ENCODE measurements around the gene JCAD.

Gene JCAD

DNA sequence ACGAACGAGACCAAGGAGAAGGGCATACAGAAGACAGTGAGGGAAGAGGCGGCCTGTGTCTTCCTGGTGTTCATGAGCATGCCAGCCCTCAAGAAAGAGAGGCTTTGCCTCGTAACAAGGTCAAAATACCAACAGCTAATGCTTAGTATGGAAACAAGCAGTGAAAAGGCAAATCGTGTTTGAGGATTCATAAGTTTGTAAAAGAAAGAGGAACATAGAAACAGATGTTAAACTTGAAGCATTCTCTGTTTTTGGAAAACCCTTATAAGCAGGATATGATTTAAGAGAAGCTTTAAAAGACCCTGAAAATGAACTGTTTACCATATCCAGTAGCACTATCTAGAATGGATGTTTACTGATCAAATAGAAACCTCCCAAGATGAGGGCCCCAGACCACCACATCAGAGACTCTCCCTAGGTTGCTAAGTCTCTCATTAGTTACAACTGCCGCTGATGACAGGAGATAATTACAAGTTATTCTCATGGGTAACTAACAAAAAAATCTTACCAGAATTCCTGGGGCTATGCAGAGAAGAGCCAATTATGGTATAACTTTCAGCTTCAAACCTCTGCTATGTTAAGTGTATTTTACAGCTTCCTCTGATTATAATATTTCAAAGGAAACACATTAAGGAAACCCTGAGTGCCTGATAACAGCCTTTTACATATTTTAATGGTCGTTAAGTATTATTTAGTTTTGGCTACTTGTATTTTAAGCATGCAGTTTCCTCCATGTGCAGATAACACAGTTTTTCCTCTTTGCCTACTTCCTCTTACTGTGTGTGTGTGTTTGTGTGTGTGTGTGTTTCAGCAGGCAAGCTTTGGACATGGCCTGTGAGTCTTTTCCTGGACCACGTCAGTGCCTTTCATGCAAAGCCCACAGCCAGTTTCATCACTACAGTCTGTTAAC, 17.9 kb downstream of the JCAD start:
- Histone ChIP-seq H3K4me1 (ENCODE audit: control insufficient read depth, insufficient read depth, low read length) (peaks cover 18% of the 10 kb centered on the region), H3K9ac (ENCODE audit: low read length) (no peak overlapping the region), H3K36me3 (ENCODE audit: control insufficient read depth, insufficient read depth, low read length) (no peaks in the 10 kb centered on the region), H3K27me3 (ENCODE audit: control insufficient read depth, insufficient read depth, low read length) (no peaks in the 10 kb centered on the region), H3K9me3 (ENCODE audit: control insufficient read depth, low read length) (no peaks in the 10 kb centered on the region), H3K4me3 (ENCODE audit: low read length) (no peak overlapping the region)

GRCh38 chr10:30040597-30040996, 18.8 kb downstream of the JCAD start:
- no peak overlapping the region for H3K4me3 ChIP-seq (ENCODE audit: low read length)
- no peaks in the 10 kb centered on the region for H3K27me3 ChIP-seq (ENCODE audit: control insufficient read depth, insufficient read depth, low read length)
- no peaks in the 10 kb centered on the region for H3K9me3 ChIP-seq (ENCODE audit: control insufficient read depth, low read length)
- no peak overlapping the region for H3K9ac ChIP-seq (ENCODE audit: low read length)
- H3K4me1 ChIP-seq (ENCODE audit: control insufficient read depth, insufficient read depth, low read length): peaks cover 18% of the 10 kb centered on the region
- no peaks in the 10 kb centered on the region for H3K36me3 ChIP-seq (ENCODE audit: control insufficient read depth, insufficient read depth, low read length)

DNA sequence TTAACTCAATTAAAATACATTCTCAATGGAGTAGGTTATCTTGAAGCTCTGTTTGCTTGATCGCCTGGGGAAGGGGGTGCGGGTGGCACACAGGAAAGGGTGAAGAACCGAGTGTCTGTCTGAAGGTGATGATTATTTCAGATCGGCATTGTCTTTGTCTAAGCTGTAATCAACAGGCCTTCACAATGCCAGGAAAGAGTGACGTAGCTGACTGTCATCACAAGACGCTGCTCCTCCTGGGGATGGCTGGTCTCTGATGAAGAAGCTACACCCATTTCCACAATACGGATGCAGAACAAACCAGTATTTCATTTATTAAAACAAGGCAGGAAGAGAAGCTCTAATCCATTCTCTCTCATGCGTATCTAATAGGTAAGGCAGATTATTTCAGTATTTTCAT, 19.4 kb downstream of the JCAD start:
- peaks cover 18% of the 10 kb centered on the region for H3K4me1 ChIP-seq (ENCODE audit: control insufficient read depth, insufficient read depth, low read length)
- no peaks in the 10 kb centered on the region for H3K9me3 ChIP-seq (ENCODE audit: control insufficient read depth, low read length)
- no peak overlapping the region for H3K4me3 ChIP-seq (ENCODE audit: low read length)
- H3K36me3 ChIP-seq (ENCODE audit: control insufficient read depth, insufficient read depth, low read length): no peaks in the 10 kb centered on the region
- no peak overlapping the region for H3K9ac ChIP-seq (ENCODE audit: low read length)
- no peaks in the 10 kb centered on the region for H3K27me3 ChIP-seq (ENCODE audit: control insufficient read depth, insufficient read depth, low read length)

DNA sequence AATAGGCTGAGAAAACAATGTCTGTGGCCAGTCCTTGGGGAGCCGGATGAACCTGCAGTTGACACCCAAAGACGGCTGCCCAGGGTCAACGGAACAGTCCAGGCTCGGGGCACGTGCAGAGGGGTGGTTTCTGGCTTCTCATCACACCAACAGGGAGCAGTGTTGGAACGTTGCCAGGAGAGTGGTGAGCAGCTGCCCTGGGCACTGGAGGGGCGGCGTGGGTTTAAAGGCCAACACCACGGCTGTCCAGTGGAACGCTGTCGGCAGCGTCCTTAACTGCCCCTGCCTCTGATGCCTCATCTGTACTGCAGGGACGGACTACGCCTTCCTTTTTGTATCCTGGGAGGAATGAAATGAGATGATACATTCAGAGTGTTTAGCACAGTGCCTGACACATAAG, 19.8 kb downstream of the JCAD start:
- Histone ChIP-seq H3K9me3 (ENCODE audit: control insufficient read depth, low read length) (no peaks in the 10 kb centered on the region), H3K4me1 (ENCODE audit: control insufficient read depth, insufficient read depth, low read length) (peaks cover 18% of the 10 kb centered on the region), H3K27me3 (ENCODE audit: control insufficient read depth, insufficient read depth, low read length) (no peaks in the 10 kb centered on the region), H3K4me3 (ENCODE audit: low read length) (no peak overlapping the region), H3K9ac (ENCODE audit: low read length) (no peak overlapping the region), H3K36me3 (ENCODE audit: control insufficient read depth, insufficient read depth, low read length) (no peaks in the 10 kb centered on the region)

- no peaks in the 10 kb centered on the region for H3K9me3 ChIP-seq (ENCODE audit: control insufficient read depth, low read length)
- H3K4me3 ChIP-seq (ENCODE audit: low read length): no peak overlapping the region
- H3K36me3 ChIP-seq (ENCODE audit: control insufficient read depth, insufficient read depth, low read length): no peaks in the 10 kb centered on the region
- no peak overlapping the region for H3K9ac ChIP-seq (ENCODE audit: low read length)
- peaks cover 18% of the 10 kb centered on the region for H3K4me1 ChIP-seq (ENCODE audit: control insufficient read depth, insufficient read depth, low read length)
- no peaks in the 10 kb centered on the region for H3K27me3 ChIP-seq (ENCODE audit: control insufficient read depth, insufficient read depth, low read length)
Observed at GRCh38 chr10:30038781-30039536, 20.4 kb downstream of the JCAD start.

DNA sequence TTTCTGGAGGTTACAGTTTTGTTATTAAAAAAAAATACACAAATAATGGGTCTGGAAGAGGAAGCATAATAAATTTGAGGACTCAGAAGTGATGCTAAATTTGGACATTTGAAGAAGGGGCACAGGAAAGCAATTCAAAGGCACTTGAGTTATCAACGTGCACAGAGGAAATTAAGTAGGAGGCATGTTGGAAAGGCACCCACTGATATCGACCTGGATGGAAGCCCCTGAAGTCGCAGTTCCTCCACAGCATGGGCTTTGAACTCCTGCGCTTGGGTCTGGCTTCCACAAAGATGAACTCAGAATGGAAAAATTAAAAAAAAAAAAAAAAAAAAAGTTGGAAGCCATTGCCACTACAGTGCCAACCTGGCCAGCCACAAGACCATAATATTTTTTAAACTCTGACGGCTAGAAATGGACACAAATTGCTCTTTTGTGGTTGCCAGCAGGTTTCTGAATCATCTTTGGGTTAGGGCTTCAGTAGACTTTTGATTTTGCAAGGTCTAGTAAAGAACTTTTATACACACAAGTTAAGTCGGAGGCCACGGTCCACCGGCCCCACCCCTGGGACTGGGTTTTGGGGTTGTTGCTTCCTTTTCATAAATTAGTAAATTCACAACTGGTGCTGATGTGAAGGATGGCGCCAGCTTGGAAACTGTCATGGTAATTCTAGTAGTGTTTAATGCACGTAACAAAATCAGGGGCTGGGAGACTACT, 21.6 kb downstream of the JCAD start:
- no peak overlapping the region for H3K9ac ChIP-seq (ENCODE audit: low read length)
- H3K36me3 ChIP-seq (ENCODE audit: control insufficient read depth, insufficient read depth, low read length): no peaks in the 10 kb centered on the region
- no peaks in the 10 kb centered on the region for H3K27me3 ChIP-seq (ENCODE audit: control insufficient read depth, insufficient read depth, low read length)
- H3K4me3 ChIP-seq (ENCODE audit: low read length): no peak overlapping the region
- no peaks in the 10 kb centered on the region for H3K9me3 ChIP-seq (ENCODE audit: control insufficient read depth, low read length)
- H3K4me1 ChIP-seq (ENCODE audit: control insufficient read depth, insufficient read depth, low read length): peaks cover 18% of the 10 kb centered on the region

- no peaks in the 10 kb centered on the region for H3K27me3 ChIP-seq (ENCODE audit: control insufficient read depth, insufficient read depth, low read length)
- no peaks in the 10 kb centered on the region for H3K9me3 ChIP-seq (ENCODE audit: control insufficient read depth, low read length)
- peaks cover 10% of the 10 kb centered on the region for H3K4me1 ChIP-seq (ENCODE audit: control insufficient read depth, insufficient read depth, low read length)
Observed at GRCh38 chr10:30036811-30037210, 22.6 kb downstream of the JCAD start.

DNA sequence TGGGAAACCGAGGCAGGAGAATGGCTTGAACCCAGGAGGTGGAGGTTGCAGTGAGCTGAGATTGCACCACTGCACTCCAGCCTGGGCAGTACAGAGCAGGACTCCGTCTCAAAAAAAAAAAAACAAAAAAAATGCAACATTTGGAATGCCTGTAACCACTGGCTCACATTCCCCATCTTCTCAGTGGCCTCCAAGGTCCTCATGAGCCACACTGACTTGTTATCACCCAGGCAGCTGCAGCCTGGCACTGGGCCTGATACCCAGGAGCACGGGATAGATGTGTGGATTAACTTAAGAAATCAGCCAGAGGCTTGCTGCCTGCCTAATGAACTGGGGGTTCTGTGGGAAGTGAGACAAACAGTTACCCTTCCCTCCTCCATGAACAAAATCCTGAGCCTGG, 23.0 kb downstream of the JCAD start:
- Histone ChIP-seq H3K36me3 (ENCODE audit: control insufficient read depth, insufficient read depth, low read length) (no peaks in the 10 kb centered on the region), H3K4me3 (ENCODE audit: low read length) (no peak overlapping the region), H3K27me3 (ENCODE audit: control insufficient read depth, insufficient read depth, low read length) (no peaks in the 10 kb centered on the region), H3K4me1 (ENCODE audit: control insufficient read depth, insufficient read depth, low read length) (peaks cover 6% of the 10 kb centered on the region), H3K9me3 (ENCODE audit: control insufficient read depth, low read length) (no peaks in the 10 kb centered on the region), H3K9ac (ENCODE audit: low read length) (no peak overlapping the region)

More at GRCh38 chr10:30036811-30037210, 22.6 kb downstream of the JCAD start:
- Histone ChIP-seq H3K9ac (ENCODE audit: low read length) (no peak overlapping the region), H3K36me3 (ENCODE audit: control insufficient read depth, insufficient read depth, low read length) (no peaks in the 10 kb centered on the region), H3K4me3 (ENCODE audit: low read length) (no peak overlapping the region)

DNA sequence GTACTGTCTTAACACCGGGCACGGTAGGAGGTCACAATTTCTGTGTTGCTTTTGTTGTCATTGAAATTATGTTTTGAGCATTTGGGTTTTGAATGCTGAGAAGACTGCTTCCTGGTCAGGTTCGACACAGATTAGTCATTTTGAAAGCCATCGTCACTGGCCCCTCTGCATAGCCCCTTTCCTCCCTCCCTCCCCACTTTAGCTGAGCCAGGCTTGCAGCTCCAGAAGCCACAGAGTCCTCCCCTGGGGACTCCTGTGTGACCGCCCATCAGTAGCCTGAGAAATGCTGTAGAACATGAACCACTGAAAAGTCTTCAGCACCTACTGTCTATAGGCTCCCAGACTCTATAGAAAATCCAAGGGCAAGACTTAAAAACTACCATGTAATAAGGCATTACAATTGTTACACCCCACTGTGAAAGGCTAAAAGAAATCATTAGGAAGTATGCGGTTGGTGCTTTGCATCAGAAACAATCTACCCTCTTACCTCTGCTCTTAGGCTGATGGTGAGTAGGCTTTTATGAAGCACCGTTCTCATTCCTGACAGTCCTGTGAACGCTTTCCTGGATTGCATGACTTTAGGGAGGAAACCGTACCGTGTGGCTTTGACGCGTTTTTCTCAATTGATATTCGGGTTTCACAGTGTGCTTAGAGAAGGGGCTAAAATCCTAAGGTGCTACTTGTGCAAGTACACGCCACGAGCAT, 24.8 kb downstream of the JCAD start:
- H3K9ac ChIP-seq (ENCODE audit: low read length): no peak overlapping the region
- H3K4me3 ChIP-seq (ENCODE audit: low read length): no peak overlapping the region
- H3K9me3 ChIP-seq (ENCODE audit: control insufficient read depth, low read length): no peaks in the 10 kb centered on the region
- H3K27me3 ChIP-seq (ENCODE audit: control insufficient read depth, insufficient read depth, low read length): no peaks in the 10 kb centered on the region
- no peaks in the 10 kb centered on the region for H3K4me1 ChIP-seq (ENCODE audit: control insufficient read depth, insufficient read depth, low read length)
- no peaks in the 10 kb centered on the region for H3K36me3 ChIP-seq (ENCODE audit: control insufficient read depth, insufficient read depth, low read length)

DNA sequence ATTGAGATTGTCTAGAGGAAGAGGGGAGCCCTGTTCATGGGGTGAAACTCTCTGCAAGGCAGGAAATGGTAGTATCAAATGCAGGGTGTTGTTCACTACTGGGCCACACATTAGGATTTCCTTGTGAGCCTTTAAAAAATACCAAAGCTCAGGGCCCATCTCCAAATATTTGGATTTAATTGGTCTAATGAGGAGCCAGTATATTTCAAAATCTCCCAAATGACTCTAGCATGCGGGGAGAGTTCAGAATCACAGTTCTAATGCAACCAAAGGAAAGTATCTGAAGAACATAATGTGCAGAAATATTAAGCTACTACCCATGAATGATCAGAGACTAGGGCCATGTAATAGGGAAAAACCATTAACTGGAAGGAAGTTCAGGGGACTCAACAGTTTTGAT, 27.3 kb downstream of the JCAD start:
- no peaks in the 10 kb centered on the region for H3K36me3 ChIP-seq (ENCODE audit: control insufficient read depth, insufficient read depth, low read length)
- no peak overlapping the region for H3K4me3 ChIP-seq (ENCODE audit: low read length)
- no peaks in the 10 kb centered on the region for H3K27me3 ChIP-seq (ENCODE audit: control insufficient read depth, insufficient read depth, low read length)
- no peaks in the 10 kb centered on the region for H3K9me3 ChIP-seq (ENCODE audit: control insufficient read depth, low read length)
- H3K4me1 ChIP-seq (ENCODE audit: control insufficient read depth, insufficient read depth, low read length): peaks cover 16% of the 10 kb centered on the region
- H3K9ac ChIP-seq (ENCODE audit: low read length): no peak overlapping the region

- no peaks in the 10 kb centered on the region for H3K9me3 ChIP-seq (ENCODE audit: control insufficient read depth, low read length)
- H3K9ac ChIP-seq (ENCODE audit: low read length): no peak overlapping the region
- peaks cover 16% of the 10 kb centered on the region for H3K4me1 ChIP-seq (ENCODE audit: control insufficient read depth, insufficient read depth, low read length)
- H3K27me3 ChIP-seq (ENCODE audit: control insufficient read depth, insufficient read depth, low read length): peaks cover 6% of the 10 kb centered on the region
- H3K36me3 ChIP-seq (ENCODE audit: control insufficient read depth, insufficient read depth, low read length): no peaks in the 10 kb centered on the region
- H3K4me3 ChIP-seq (ENCODE audit: low read length): no peak overlapping the region
Observed at GRCh38 chr10:30029872-30030256, 29.5 kb downstream of the JCAD start.

Measured in mucosa of stomach (tissue), 1 donor.